ENCODE measurements around the gene TMEM134.

TMEM134 gene

DNA sequence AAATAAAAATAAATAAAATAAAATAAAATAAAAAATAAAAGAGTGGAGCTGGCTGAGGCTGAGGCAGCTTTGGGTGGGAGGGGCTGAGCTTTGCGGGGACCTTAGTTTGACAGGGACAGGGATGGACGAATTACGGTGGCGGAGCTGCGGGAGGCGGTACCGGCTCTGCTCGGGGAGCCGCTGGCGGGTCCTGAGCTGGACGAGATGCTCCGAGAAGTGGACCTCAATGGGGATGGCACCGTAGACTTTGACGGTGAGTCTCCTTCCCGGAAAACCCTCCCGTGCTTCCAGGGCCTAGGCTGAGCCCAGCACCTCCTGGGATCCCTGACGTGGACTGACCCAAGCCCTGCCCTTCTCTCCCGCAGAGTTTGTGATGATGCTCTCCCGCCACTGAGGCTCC lies 10.8 kb downstream of the TMEM134 start:
- Histone ChIP-seq H3K9me3 (ENCODE audit: insufficient read depth, low read length) (peaks cover 4% of the 10 kb centered on the region; the same call in 1 of the 2 replicates), H3K36me3 (replicated peaks; ENCODE audit: low read depth, low read length) (no peaks in the 10 kb centered on the region), H3K9ac (ENCODE audit: low read length) (no peak overlapping the region), H3K27ac (ENCODE audit: low read length) (no peak overlapping the region), H3K4me1 (ENCODE audit: low read length) (peaks cover 20% of the 10 kb centered on the region), H2AFZ (ENCODE audit: low read depth, low read length) (no peak overlapping the region), H4K20me1 (ENCODE audit: insufficient read depth, low read length) (no peaks in the 10 kb centered on the region), H3K27me3 (ENCODE audit: low read depth, low read length) (no peaks in the 10 kb centered on the region), H3K79me2 (ENCODE audit: low read length) (no peaks in the 10 kb centered on the region), H3K4me3 (ENCODE audit: low read length) (no peak overlapping the region), H3K4me2 (ENCODE audit: low read length) (no peak overlapping the region)
- TF ChIP-seq, protein P1, sequence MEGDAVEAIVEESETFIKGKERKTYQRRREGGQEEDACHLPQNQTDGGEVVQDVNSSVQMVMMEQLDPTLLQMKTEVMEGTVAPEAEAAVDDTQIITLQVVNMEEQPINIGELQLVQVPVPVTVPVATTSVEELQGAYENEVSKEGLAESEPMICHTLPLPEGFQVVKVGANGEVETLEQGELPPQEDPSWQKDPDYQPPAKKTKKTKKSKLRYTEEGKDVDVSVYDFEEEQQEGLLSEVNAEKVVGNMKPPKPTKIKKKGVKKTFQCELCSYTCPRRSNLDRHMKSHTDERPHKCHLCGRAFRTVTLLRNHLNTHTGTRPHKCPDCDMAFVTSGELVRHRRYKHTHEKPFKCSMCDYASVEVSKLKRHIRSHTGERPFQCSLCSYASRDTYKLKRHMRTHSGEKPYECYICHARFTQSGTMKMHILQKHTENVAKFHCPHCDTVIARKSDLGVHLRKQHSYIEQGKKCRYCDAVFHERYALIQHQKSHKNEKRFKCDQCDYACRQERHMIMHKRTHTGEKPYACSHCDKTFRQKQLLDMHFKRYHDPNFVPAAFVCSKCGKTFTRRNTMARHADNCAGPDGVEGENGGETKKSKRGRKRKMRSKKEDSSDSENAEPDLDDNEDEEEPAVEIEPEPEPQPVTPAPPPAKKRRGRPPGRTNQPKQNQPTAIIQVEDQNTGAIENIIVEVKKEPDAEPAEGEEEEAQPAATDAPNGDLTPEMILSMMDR (IDR thresholded peaks at IDR 0.05; ENCODE audit: low read depth, low read length), result no peak
- TF ChIP-seq EZH2phosphoT487 (IDR thresholded peaks at IDR 0.05; ENCODE audit: low read depth), result no peak

DNA sequence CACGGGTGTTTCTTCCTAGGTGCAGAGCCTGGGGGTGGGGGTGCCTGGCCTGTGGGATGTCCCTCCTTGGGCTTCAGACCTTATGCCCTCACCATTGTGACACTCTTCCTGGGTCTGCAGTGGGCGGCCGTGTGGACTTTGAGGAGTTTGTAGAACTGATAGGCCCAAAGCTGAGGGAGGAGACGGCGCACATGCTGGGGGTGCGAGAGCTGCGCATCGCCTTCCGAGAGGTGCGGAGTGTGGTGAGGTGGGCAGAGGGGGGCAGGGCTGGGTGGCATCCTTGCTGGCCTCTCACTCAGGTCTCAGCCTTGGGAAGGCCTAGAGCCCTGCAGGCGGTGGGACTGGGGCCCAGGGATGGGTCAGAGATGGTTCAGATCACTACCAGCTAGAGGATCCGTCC lies 11.6 kb downstream of the TMEM134 start:
- H3K27me3 ChIP-seq (ENCODE audit: low read depth, low read length), result no peaks in the 10 kb centered on the region
- peaks cover 20% of the 10 kb centered on the region for H3K4me1 ChIP-seq (ENCODE audit: low read length)
- H3K4me2 ChIP-seq (ENCODE audit: low read length), result no peak overlapping the region
- no peak overlapping the region for H3K27ac ChIP-seq (ENCODE audit: low read length)
- H3K36me3 ChIP-seq (replicated peaks; ENCODE audit: low read depth, low read length), result no peaks in the 10 kb centered on the region
- H3K4me3 ChIP-seq (ENCODE audit: low read length), result no peak overlapping the region
- H3K9ac ChIP-seq (ENCODE audit: low read length), result no peak overlapping the region
- H3K9me3 ChIP-seq (ENCODE audit: insufficient read depth, low read length), result peaks cover 4% of the 10 kb centered on the region; the same call in 1 of the 2 replicates
- H4K20me1 ChIP-seq (ENCODE audit: insufficient read depth, low read length), result no peaks in the 10 kb centered on the region
- no peak for TF ChIP-seq EZH2phosphoT487 (IDR thresholded peaks at IDR 0.05; ENCODE audit: low read depth)
- TF ChIP-seq, protein P1 (IDR thresholded peaks at IDR 0.05; ENCODE audit: low read depth, low read length), result no peak
- no peak overlapping the region for H2AFZ ChIP-seq (ENCODE audit: low read depth, low read length)
- H3K79me2 ChIP-seq (ENCODE audit: low read length), result no peaks in the 10 kb centered on the region

DNA sequence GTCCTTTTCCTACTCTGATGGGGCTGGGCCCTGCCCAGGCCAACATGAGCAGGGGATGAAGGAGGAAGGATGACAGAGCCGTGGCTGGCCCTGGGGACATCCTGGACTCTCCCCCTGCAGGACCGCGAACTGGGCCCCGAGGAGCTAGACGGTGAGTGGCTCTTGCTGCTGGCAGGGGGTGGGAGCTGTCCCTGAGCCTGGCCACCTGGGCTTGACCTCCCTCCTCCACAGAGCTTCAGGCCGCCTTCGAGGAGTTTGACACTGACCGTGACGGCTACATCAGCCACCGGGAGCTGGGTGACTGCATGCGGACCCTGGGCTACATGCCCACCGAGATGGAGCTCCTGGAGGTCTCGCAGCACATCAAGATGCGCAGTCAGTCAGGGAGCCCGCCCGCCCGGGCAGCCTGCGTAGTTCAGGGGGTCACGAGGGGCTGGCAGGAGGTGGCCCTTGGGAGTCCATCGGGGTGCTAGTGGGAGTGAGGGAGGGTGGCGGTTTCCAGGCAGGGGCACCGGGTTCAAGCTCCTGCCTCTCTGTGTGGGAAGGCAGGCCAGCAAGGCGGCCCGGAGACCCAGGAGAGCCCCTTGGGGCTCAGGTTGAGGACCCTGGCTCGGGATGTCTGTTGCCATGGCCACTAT lies 12.9 kb downstream of the TMEM134 start:
- Histone ChIP-seq H3K9ac (ENCODE audit: low read length) (no peak overlapping the region), H3K36me3 (replicated peaks; ENCODE audit: low read depth, low read length) (no peaks in the 10 kb centered on the region), H3K4me3 (ENCODE audit: low read length) (no peak overlapping the region), H3K4me2 (ENCODE audit: low read length) (no peak overlapping the region), H3K4me1 (ENCODE audit: low read length) (peaks cover 20% of the 10 kb centered on the region), H3K27ac (ENCODE audit: low read length) (no peak overlapping the region), H3K79me2 (ENCODE audit: low read length) (no peaks in the 10 kb centered on the region), H3K9me3 (ENCODE audit: insufficient read depth, low read length) (peaks cover 4% of the 10 kb centered on the region; the same call in 1 of the 2 replicates), H4K20me1 (ENCODE audit: insufficient read depth, low read length) (no peaks in the 10 kb centered on the region), H2AFZ (ENCODE audit: low read depth, low read length) (no peak overlapping the region), H3K27me3 (ENCODE audit: low read depth, low read length) (no peaks in the 10 kb centered on the region)
- TF ChIP-seq, protein P1 (IDR thresholded peaks at IDR 0.05; ENCODE audit: low read depth, low read length), result no peak
- TF ChIP-seq EZH2phosphoT487 (IDR thresholded peaks at IDR 0.05; ENCODE audit: low read depth), result no peak

DNA sequence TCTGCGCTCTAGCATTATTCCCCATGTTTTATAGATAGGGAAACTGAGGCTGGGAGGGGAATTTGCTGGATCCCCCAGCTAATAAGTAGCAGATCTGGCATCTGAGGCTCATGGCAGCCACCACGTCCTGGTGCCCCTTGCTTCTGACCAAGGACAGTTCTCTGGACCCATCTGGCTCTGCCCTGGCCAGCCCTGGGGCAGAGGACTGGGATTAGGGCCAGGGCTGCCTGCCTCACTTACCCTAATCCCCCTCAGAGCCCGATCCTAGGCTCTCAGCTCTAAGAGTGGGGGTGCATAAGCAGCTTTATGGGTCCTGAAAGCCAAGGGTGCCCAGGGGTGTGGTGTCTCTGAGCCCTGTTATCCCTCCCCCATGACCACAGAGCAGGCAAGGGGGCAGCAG lies 14.0 kb downstream of the TMEM134 start, which contains the start of gene CABP4:
CABP4 (plus strand) TSS at position 301 of the 400 bp plus-strand sequence; CDS start at position 371, 70 bp downstream.
- H3K27me3 ChIP-seq (ENCODE audit: low read depth, low read length), result no peaks in the 10 kb centered on the region
- peaks cover 4% of the 10 kb centered on the region; the same call in 1 of the 2 replicates for H3K9me3 ChIP-seq (ENCODE audit: insufficient read depth, low read length)
- no peak within 1 kb of the TSS for H3K9ac ChIP-seq (ENCODE audit: low read length)
- TF ChIP-seq EZH2phosphoT487 (IDR thresholded peaks at IDR 0.05; ENCODE audit: low read depth), result no peak
- TF ChIP-seq, protein P1 (IDR thresholded peaks at IDR 0.05; ENCODE audit: low read depth, low read length), result no peak
- no peak within 1 kb of the TSS for H3K4me3 ChIP-seq (ENCODE audit: low read length)
- peaks cover 14% of the 10 kb centered on the region for H3K4me1 ChIP-seq (ENCODE audit: low read length)
- H3K4me2 ChIP-seq (ENCODE audit: low read length), result no peak within 1 kb of the TSS
- H3K27ac ChIP-seq (ENCODE audit: low read length), result no peak within 1 kb of the TSS
- no peaks in the 10 kb centered on the region for H4K20me1 ChIP-seq (ENCODE audit: insufficient read depth, low read length)
- H3K36me3 ChIP-seq (replicated peaks; ENCODE audit: low read depth, low read length), result no peaks in the 10 kb centered on the region
- no peak within 1 kb of the TSS for H2AFZ ChIP-seq (ENCODE audit: low read depth, low read length)
- no peaks in the 10 kb centered on the region for H3K79me2 ChIP-seq (ENCODE audit: low read length)
